ENCODE data around the gene NAPG.
"Not testable (repeated sequence)": the region's sequence is repeated elsewhere in the genome, so short reads cannot be mapped to it uniquely, and the experiment has no call there.

Gene NAPG

DNA sequence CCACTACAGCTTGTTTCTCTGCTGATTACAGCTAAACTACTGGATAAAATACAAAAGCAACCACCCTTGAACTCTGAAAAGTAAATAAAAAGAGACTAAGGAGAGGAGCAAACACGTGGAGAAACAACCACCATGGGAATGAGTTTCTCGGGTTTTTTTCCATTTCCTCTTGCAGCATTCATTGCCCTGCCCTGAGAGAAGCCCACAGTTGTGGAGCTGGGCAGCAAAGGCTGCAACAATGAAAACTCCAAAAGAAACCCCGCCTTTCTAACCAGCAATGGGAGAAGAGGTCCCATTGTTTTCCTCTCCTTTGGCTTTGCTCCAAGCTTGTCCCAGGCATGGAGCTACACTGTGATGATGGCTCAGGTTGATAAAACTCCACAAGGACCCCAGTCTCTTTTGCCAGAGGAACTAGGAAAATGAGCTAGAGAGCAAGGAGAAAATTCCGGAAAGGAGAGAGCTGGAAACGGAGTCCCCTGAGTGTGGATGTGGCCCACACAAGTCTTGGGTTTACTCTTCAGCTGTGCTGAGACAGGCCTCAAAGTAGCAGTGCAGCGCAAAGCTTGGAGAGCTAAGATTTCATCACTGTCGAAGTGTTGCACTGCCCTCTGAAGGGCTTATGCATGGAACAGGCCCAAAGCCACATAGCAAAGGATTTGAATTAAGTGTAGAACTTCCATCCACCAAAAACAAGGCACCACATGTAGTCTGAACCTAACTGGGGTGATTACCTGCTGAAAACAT, 20.9 kb downstream of the NAPG start:
- no peak for DNase-seq (ENCODE audit: low read depth in 2 of 2)

DNA sequence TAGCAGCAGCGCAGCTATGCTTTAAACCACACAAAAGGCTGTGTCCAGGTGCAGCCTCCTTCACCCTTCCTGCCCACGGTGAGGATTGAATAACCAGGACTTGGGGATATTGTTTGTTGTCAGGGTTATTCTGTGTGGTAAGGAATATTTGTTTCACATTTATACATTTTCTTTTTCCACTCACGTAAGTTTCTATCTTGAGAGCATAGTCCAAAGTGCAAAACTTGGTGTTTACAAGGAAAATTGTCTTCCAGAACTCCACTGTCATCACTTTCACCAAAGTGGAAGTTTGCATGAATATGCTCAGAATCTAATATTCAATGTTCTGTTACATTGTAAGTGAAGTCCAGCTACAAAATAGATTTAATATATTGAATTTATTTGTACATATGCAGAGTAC, 26.4 kb downstream of the NAPG start:
- no peak for DNase-seq (ENCODE audit: low read depth in 2 of 2)

DNA sequence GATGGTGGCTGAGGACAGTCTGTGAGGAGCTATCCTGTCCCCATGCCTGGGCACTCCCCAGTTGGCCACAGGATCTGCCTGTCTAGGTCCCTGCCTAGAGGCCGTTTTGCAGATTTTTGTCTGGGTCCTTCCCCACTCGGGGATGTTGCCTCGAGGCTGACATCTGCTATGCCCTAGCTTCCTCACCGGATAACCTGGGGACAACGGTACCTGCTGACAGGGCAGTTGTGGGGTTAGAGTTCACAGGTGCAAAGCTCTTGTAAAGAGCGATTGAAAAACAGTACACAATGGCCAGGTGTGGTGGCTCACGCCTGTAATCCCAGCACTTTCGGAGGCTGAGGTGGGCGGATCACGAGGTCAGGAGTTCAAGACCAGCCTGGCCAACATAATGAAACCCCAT, 30.4 kb downstream of the NAPG start:
- not testable (repeated sequence) for DNase-seq (ENCODE audit: low read depth in 2 of 2)

DNA sequence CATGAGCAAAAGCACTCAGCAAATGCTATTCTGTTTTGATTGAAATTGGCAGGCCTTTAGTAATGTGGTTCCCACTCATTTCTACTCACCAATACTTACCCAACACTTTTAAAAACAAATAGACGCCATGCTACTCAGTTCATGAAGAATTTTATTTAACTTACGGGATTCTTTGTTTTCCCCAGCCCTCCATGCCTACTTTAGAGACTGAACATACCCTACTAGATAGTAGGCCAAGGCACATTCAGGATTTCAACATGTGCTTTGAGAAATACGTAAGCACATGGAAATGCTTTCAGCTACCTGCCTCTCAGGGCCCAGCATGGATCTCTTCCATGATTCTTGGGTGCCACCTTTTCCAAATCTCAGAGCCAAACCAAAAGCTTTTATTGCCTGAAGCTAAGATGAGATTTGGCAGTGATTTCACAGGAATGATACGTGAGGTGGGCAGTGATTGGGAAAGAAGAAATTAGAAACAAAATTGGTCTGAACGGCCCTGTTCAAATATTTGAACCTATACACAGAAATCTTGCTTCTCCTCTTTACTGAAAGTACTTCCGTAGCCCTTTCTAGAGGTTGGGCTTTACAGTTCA, 31.4 kb downstream of the NAPG start:
- no peak for DNase-seq (ENCODE audit: low read depth in 2 of 2)

DNA sequence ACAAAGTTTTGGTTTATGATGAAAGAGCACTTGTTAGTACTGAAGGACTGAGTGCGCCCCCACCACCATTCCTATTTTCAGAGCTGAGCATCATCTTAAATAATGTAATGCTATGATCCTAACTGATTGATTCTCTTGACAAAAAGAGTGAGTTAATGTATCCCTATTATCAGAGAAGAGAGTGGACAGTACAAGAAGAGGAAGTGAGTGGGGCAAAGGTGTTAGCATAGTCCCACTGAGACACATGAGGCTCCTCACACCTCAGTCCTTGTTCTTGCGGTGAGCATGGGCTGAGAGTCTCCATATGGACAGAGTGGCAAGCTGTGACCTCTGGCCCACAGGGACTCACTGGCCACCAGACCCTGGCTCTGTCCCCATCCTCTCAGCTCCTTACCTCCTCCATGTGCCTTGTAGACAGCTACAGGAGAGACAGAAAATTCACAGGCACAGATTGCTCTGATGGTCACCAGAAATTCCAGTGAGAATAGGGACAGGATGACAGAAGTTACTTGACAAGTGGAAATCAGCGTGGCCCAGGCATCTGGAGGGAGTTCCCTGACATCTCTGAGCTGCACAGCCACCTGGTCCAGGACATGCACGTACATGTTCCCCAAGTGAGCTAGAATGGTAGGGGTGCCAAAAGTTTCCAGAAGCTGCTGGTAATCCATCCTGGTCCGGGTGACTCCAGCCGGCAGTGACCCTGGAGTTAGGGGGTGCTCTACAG, 32.6 kb downstream of the NAPG start:
- no peak for DNase-seq (ENCODE audit: low read depth in 2 of 2)

DNA sequence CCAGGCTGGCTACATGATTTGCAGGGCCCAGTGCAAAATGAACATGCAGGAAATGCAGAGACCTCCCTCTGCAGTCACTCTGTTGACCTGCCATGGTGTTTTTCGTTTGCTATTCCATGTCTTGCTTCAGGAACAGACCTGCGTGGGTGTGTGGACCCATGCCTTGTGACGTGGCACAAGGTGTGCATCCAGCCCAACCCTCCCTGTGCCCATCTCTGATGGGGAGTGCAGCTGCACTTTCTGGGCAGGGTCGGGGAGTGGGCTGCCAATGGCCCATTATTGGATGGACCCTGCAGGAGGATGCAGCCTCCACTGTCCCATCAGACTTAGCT, 33.1 kb downstream of the NAPG start:
- DNase-seq (ENCODE audit: low read depth in 2 of 2), result no peak

DNA sequence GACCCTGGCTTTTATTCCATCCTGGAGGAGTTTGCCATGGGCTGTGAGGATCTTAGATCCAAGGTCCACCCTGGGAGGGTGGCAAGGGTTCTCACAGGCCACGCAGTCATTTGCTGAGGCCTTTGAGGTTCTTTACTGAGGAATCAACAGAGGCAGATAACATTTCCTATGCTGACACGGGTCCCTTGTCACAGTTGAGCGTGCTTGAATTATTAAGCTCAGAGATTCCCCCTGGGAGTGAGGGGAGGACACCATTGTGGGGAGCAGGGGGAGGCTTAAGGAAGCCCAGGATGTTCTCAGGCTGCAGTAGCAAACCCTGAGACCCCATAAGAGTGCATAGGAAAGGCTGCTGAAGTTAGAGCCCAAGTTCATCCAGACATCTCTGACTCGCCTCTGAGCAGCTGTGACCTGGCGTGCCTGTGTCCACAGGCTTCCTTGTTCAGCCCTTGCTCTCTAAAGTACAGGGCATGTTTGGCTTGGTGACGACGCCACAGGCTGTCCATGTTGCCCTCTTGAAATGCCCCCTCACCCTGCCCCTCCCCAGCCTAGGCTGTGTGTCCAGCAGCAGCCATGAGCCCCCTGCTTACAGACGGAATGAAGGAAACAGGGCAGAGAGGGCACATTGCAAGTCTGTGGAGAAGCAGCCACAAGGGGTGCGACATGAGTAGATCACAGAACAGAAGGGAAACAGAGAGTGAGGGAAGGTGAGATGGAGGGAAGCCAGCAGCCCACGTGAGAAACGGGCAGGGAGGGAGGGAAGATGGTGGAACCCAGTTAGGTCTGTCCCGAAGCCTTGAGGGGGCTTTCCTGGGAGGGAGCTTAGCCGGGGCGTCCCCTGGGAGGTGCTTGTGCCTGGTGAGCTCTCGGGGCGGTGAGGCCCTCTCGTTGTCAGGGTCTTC, 34.0 kb downstream of the NAPG start:
- no peak for DNase-seq (ENCODE audit: low read depth in 2 of 2)

DNA sequence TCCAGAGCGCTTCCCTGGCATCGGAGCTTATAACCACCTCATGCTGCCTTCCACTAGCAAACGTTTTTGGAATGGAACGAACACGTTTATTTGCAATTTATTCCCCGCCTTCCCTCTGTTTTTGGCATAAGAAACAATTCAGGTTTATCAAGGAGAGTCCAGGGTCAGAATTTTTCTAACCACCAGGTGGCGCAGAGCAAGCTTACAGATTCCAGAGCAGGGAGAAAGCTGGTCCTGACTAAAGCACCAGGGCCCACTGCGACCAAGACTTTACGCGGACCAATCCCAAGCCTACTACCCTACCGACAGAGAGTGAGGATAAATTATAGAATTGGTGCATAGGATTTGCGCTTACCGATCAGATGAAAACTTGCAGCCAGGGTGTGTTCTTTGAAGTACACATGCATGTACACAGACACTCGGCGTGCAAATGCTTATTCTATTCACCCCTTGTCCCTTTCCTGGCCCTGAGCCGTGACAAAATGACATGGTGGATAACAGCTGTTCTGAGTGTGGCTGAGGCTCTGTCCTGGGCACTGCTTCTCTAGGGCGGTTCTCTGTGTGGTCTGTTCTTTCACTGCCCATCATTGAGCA, 34.7 kb downstream of the NAPG start:
- peak; percentile 45 to 49 for DNase-seq (ENCODE audit: low read depth in 2 of 2)

DNA sequence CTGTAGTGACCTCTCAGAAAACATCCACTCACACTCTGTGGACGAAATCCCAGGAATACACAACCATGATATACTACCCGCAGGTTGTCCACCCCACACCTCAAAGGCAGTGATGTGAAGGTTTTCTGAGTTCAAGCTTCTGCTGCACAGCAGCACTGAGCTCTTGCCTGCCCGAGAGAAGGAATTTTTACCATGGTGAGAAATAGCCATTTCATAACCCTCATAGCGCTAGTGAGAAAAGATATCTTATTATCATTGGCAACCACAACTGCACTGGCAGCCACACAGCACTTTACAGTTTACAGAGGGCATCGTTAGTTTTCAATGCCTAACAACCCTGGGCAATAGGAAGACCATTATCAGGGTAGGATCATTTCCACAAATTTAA, 36.9 kb downstream of the NAPG start:
- no peak for DNase-seq (ENCODE audit: low read depth in 2 of 2)

DNA sequence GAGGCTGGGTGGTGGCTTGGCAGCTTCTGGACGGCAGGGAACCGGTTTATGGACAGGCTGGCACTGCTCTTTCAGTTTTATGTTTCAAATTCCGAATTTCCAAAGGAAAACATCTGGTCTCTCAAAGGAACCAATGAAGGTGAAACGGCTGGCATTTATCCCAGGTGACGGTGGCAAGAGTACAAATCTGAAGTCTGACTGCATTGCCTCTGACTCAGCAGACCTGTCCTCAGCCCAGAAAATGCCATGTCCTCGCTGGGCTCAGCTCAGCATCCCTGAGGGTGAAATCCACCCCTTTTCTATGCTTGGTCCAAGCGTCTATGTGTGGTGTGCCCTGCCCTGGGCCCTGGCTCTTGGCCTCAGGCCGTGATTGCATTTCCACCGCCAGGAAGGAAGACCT, 38.1 kb downstream of the NAPG start:
- no peak for DNase-seq (ENCODE audit: low read depth in 2 of 2)

DNA sequence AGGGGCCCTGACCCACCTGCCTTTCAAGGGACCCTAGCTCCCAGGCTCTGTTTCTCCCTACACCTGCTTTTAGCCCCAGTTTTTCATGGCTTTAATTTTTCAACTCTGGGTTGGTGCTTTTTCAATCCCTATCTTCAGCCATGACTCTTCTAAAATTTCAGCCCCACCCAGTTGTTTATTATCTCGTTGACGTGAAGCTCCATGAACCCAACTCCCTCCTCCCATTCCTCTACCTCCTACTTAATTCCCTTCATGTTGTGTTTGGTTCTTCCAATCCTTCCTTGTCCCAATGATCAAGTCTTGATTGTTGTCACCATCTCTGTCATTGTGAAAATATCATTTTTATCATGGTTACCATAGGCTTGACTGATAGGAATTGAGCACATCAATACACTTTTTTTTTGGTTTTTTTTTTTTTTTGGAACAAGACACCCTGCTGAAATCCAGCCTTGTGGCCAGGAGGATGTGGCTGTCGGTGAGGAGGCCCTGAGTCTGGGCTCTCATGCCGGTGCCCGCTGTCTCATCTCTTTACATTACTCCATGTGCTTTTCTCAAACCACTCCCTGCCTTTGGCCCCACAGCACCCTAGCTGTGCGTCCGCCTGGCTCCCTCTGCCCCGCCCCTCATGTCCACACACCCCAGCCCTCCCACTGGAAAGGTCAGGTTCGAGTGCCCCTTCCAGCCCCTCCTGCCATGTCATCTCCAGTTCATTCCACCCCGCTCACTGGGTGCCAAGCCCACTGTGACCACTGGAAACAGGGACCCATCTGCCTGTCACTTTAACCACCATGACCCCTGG, 39.3 kb downstream of the NAPG start:
- DNase-seq (ENCODE audit: low read depth in 2 of 2), result no peak

DNA sequence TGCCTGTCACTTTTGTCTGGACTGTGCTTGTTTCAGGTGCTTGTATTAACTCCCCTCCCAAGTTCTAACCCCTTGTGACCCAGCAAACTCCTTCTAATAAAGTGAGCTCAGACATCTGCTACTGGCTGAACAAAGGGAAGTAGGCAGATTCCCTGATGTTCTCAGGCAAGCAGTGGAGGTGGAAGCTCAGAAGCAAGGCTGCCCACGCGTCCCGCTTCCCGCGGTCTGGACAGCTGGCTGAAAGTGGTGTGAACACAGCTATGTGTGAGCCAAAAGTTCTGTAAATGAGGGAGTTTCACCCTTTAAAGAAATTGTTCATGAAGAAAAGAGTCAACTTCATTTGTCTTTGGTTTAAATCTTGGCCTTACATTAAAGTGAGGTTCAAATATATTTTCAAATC, 40.0 kb downstream of the NAPG start:
- no peak for DNase-seq (ENCODE audit: low read depth in 2 of 2)

DNA sequence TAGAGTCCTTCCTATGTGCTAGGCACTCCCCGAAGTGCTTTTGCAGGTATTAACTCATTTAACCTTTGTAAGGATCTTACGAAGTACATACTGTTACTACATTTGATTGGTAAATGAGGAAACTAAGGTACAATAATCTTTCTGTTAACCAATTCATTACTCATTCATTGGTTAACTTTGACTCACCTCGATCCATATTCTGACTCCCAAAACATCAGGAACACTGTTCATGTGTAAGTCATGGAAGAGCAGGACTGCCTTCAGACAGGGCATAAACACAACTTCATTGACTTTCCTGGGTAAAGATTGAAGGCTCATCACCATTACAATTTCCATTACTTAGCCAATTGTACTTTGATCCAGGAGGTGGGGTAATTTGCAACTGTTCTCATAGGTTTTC, 40.6 kb downstream of the NAPG start:
- DNase-seq (ENCODE audit: low read depth in 2 of 2), result no peak

DNA sequence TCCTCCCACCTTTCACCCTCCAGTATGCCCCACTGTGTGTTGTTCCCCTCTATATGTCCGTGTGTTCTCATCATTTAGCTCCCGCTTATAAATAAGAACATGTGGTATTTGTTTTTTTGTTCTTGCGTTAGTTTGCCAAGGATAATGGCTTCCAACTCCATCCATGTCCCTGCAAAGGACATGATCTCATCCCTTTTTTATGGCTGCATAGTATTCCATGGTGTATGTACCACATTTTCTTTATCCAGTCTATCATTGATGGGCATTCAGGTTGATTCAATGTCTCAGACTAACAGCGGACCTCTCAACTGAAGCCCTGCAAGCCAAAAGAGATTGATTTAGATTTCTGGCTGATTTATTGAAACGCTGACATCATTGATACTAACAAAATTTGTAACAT, 44.1 kb downstream of the NAPG start:
- DNase-seq (ENCODE audit: low read depth in 2 of 2), result not testable (repeated sequence)

DNA sequence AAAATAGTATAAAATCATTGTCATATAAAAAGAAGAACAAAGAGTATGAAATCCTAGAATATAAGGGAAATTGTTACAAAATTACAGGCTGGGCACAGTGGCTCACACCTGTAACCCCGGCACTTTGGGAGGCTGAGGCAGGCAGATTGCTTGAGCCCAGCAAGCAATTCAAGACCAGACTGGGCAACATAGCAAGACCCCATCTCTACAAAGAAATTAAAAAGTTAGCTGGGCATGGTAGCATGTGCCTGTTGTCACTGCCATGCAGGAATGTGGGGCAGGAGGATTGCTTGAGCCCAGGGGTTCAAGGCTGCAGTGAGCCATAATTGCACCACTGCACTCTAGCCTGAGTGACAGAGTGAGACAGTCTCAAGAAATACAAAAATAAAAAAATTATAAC, 44.8 kb downstream of the NAPG start:
- no peak for DNase-seq (ENCODE audit: low read depth in 2 of 2)

DNA sequence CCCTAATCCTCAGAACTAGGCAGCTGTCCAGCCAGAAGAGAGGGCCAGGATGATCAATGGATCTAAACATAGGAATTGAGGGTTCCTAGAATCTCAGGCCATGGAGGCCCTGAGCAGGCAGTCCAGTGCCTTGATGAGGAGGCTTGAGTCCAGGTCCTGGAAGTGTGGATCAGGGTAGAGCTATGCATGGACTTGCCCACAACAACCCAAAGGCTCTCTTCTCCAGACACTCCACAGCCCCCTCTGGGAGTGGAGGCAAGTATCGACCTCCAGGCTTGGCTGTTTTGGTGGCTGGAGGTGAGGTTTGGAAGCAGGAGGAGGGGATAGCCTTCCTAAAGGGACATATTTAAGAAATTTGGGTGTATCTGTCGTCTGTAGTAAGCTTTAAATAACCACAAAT, 45.7 kb downstream of the NAPG start:
- DNase-seq (ENCODE audit: low read depth in 2 of 2), result no peak

DNA sequence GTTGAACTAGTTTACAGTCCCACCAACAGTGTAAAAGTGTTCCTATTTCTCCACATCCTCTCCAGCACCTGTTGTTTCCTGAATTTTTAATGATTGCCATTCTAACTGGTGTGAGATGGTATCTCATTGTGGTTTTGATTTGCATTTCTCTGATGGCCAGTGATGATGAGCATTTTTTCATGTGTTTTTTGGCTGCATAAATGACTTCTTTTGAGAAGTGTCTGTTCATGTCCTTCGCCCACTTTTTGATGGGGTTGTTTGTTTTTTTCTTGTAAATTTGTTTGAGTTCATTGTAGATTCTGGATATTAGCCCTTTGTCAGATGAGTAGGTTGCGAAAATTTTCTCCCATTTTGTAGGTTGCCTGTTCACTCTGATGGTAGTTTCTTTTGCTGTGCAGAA, 47.4 kb downstream of the NAPG start:
- DNase-seq (ENCODE audit: low read depth in 2 of 2), result not testable (repeated sequence)

DNA sequence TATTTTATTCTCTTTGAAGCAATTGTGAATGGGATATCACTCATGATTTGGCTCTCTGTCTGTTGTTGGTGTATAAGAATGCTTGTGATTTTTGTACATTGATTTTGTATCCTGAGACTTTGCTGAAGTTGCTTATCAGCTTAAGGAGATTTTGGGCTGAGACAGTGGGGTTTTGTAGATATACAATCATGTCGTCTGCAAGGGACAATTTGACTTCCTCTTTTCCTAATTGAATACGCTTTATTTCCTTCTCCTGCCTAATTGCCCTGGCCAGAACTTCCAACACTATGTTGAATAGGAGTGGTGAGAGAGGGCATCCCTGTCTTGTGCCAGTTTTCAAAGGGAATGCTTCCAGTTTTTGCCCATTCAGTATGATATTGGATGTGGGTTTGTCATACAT, 48.6 kb downstream of the NAPG start:
- DNase-seq (ENCODE audit: low read depth in 2 of 2), result not testable (repeated sequence)

DNA sequence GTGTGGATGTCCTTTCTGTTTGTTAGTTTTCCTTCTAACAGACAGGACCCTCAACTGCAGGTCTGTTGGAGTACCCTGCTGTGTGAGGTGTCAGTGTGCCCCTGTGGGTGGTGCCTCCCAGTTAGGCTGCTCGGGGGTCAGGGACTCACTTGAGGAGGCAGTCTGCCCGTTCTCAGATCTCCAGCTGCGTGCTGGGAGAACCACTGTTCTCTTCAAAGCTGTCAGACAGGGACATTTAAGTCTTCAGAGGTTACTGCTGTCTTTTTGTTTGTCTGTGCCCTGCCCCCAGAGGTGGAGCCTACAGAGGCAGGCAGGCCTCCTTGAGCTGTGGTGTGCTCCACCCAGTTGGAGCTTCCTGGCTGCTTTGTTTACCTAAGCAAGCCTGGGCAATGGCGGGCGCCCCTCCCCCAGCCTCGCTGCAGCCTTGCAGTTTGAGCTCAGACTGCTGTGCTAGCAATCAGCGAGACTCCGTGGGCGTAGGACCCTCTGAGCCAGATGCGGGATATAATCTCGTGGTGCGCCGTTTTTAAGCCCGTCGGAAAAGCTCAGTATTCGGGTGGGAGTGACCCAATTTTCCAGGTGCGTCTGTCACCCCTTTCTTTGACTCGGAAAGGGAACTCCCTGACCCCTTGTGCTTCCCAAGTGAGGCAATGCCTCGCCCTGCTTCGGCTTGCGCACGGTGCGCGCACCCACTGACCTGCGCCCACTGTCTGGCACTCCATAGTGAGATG, 52.2 kb downstream of the NAPG start:
- not testable (repeated sequence) for DNase-seq (ENCODE audit: low read depth in 2 of 2)

DNA sequence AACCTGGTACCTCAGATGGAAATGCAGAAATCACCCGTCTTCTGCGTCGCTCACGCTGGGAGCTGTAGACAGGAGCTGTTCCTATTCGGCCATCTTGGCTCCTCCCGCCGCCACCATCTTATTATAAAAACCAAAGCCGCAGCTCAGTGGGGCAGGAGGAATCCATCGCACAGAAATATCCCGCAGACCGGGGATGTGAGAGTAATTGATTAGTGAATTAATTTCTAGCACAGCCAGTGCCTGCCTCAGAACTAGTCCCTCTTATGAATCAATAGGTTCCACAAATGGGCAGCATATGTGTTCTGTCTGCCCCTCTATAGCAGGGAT, 52.7 kb downstream of the NAPG start:
- not testable (repeated sequence) for DNase-seq (ENCODE audit: low read depth in 2 of 2)

Data from fibroblast of skin of left biceps (primary cell).